HUES6 (cell line): ENCODE results near the gene CFAP70.

Experiments used
- H3K27ac ChIP-seq: 2 replicates; pipeline ENCODE4 v1.7.0; 2013; ENCODE audit warnings: low read depth, mild to moderate bottlenecking, low read length, inconsistent platforms
- H3K27me3 ChIP-seq: 2 replicates; pipeline ENCODE4 v1.6.1; 2013; ENCODE audit warnings: low read length; ENCODE audit not compliant: control insufficient read depth, insufficient read depth
- H3K36me3 ChIP-seq: 2 replicates; pipeline ENCODE4 v1.6.1; 2013; ENCODE audit warnings: low read length; ENCODE audit not compliant: control insufficient read depth, insufficient read depth
- H3K4me1 ChIP-seq: 2 replicates; pipeline ENCODE4 v1.6.1; 2013; ENCODE audit warnings: low read length; ENCODE audit not compliant: control insufficient read depth, insufficient read depth
- H3K4me3 ChIP-seq: 2 replicates; pipeline ENCODE4 v1.5.1; 2013; ENCODE audit warnings: low read depth, low read length
- H3K9ac ChIP-seq: one replicate; pipeline ENCODE4 v1.6.1; 2013; ENCODE audit warnings: mild to moderate bottlenecking, low read length
- H3K9me3 ChIP-seq: 2 replicates; pipeline ENCODE4 v1.6.1; 2013; ENCODE audit warnings: low read depth, low read length; ENCODE audit not compliant: control insufficient read depth, insufficient read depth

The CFAP70 gene

DNA sequence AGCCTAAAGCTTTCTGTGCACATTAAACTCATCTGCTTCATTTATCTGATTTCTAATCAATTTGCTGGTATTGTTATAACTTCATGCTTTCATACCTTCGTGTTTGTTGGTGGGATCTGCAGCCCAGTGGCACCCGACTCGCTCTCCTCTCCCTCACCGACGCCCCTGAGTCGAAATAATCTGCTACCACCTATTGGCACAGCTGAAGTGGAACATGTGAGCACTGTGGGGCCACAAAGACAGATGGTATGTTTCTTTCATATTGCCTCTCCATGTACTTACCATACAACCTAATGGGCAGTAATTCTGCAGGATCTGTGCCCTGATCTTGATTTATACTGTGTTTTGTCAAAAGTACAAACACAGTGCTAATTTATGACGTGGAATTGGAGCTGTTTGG, 124.0 kb downstream of the CFAP70 start:
- Histone ChIP-seq H3K27me3 (no peaks in the 10 kb centered on the region), H3K27ac (no peak overlapping the region), H3K36me3 (peaks cover 50% of the 10 kb centered on the region), H3K4me3 (no peak overlapping the region), H3K9me3 (no peaks in the 10 kb centered on the region), H3K9ac (no peak overlapping the region), H3K4me1 (no peaks in the 10 kb centered on the region)

GRCh38 chr10:73233883-73234282, 124.8 kb downstream of the CFAP70 start:
- no peaks in the 10 kb centered on the region for H3K4me1 ChIP-seq
- H3K4me3 ChIP-seq = no peak overlapping the region
- no peak overlapping the region for H3K27ac ChIP-seq
- no peak overlapping the region for H3K9ac ChIP-seq
- no peaks in the 10 kb centered on the region for H3K27me3 ChIP-seq
- no peaks in the 10 kb centered on the region for H3K9me3 ChIP-seq
- peaks cover 42% of the 10 kb centered on the region for H3K36me3 ChIP-seq

- Histone ChIP-seq H3K9ac (no peak overlapping the region), H3K27ac (no peak overlapping the region), H3K4me3 (no peak overlapping the region), H3K27me3 (no peaks in the 10 kb centered on the region), H3K9me3 (no peaks in the 10 kb centered on the region), H3K4me1 (no peaks in the 10 kb centered on the region), H3K36me3 (peaks cover 33% of the 10 kb centered on the region)
These were observed 125.8 kb downstream of the CFAP70 start for GRCh38 chr10:73232887-73233286.

GRCh38 chr10:73229567-73229966, 129.1 kb downstream of the CFAP70 start:
- no peak overlapping the region for H3K9ac ChIP-seq
- no peaks in the 10 kb centered on the region for H3K9me3 ChIP-seq
- H3K4me1 ChIP-seq = no peaks in the 10 kb centered on the region

DNA sequence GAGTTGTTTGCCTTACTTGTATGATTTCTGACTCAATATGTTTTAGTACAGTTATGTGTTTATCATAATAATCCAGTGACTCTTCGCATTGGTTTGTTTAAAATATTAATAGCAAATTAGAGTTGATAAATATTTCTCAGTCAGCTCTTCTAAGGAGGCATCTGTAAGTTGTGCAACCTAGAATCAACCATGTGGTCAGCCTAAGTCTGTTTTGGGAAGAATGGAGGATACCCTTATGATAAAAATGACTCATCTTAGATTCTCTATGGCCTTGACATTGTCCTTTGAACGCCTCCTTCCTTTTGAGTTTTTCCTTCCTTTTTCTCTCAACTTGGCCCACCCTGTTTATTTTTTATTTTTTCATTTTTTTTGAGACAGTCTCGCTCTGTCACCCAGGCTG, 130.4 kb downstream of the CFAP70 start:
- Histone ChIP-seq H3K9ac (no peak overlapping the region), H3K27me3 (no peaks in the 10 kb centered on the region), H3K4me1 (no peaks in the 10 kb centered on the region), H3K27ac (no peak overlapping the region), H3K4me3 (no peak overlapping the region), H3K9me3 (no peaks in the 10 kb centered on the region), H3K36me3 (no peaks in the 10 kb centered on the region)

More at GRCh38 chr10:73229567-73229966, 129.1 kb downstream of the CFAP70 start:
- no peak overlapping the region for H3K27ac ChIP-seq
- no peak overlapping the region for H3K4me3 ChIP-seq
- no peaks in the 10 kb centered on the region for H3K27me3 ChIP-seq
- peaks cover 9% of the 10 kb centered on the region for H3K36me3 ChIP-seq

DNA sequence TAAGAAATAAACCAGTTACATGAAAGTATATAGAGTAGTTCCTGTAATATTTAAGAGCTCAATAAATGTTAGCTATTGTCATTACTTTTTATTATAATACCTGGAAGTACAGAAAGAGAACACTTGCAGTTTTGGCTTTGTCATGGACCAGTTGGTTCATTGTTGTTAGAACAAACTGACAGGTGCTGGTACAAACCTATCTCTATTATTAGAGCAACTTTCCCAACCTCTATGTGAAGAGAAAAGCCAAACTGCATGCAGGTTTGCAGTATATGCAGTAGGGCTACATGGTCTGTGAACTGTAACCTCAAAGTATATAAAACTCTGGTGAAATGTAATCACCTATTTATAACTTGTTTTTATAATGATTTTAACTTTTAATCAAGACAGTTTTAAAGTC, 132.0 kb downstream of the CFAP70 start:
- no peaks in the 10 kb centered on the region for H3K4me1 ChIP-seq
- no peak overlapping the region for H3K9ac ChIP-seq
- H3K36me3 ChIP-seq = no peaks in the 10 kb centered on the region
- H3K9me3 ChIP-seq = no peaks in the 10 kb centered on the region
- no peaks in the 10 kb centered on the region for H3K27me3 ChIP-seq
- H3K27ac ChIP-seq = no peak overlapping the region
- no peak overlapping the region for H3K4me3 ChIP-seq

DNA sequence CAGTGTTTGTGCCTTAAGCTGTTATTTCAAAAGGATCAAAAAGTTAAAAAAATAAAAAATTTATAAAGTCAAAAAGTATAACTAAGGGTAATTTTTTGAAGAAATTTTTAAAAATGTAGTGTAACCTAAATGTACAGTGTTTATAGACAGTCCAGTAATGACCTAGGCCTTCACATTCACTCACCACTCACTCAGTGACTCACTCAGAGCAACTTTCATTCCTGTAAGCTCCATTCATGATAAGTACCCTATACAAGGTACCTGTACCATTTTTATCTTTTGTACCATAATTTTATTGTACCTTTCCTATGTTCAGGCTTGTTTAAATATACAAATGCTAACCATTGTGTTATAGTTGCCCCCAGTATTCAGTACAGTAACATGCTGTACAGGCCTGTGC, 133.1 kb downstream of the CFAP70 start:
- Histone ChIP-seq H3K9ac (no peak overlapping the region), H3K27me3 (no peaks in the 10 kb centered on the region), H3K36me3 (no peaks in the 10 kb centered on the region), H3K4me1 (no peaks in the 10 kb centered on the region), H3K27ac (no peak overlapping the region), H3K9me3 (no peaks in the 10 kb centered on the region), H3K4me3 (no peak overlapping the region)

GRCh38 chr10:73220989-73221388, 137.7 kb downstream of the CFAP70 start:
- Histone ChIP-seq H3K27ac (no peak overlapping the region), H3K4me1 (no peaks in the 10 kb centered on the region), H3K4me3 (no peak overlapping the region), H3K36me3 (peaks cover 12% of the 10 kb centered on the region), H3K9ac (no peak overlapping the region), H3K27me3 (no peaks in the 10 kb centered on the region), H3K9me3 (no peaks in the 10 kb centered on the region)

GRCh38 chr10:73219384-73219783, 139.3 kb downstream of the CFAP70 start:
- no peak overlapping the region for H3K4me3 ChIP-seq
- H3K27ac ChIP-seq = no peak overlapping the region
- no peaks in the 10 kb centered on the region for H3K9me3 ChIP-seq
- H3K36me3 ChIP-seq = peaks cover 12% of the 10 kb centered on the region
- H3K9ac ChIP-seq = no peak overlapping the region
- H3K27me3 ChIP-seq = no peaks in the 10 kb centered on the region
- no peaks in the 10 kb centered on the region for H3K4me1 ChIP-seq

GRCh38 chr10:73218431-73219191, 140.1 kb downstream of the CFAP70 start:
- Histone ChIP-seq H3K9ac (no peak overlapping the region), H3K27me3 (no peaks in the 10 kb centered on the region), H3K9me3 (no peaks in the 10 kb centered on the region), H3K27ac (no peak overlapping the region), H3K36me3 (peaks cover 12% of the 10 kb centered on the region), H3K4me1 (no peaks in the 10 kb centered on the region), H3K4me3 (no peak overlapping the region)

DNA sequence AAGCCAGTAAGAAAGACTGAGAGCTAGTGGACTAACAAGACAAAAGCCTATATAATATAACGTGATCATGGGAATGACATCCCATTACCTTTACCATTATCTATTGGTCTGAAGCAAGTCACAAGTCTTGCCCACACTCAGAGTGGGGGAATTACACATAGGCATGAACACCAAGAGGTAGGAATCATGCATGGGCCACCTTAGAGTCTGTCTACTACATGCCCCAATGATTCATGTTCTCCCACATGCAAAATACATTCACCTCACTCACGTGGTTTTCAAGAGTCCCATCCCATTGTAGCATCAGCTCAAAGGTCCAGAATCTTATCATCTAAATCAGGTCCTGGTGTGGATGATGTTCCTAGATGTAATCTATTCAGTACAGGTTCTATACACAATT, 141.0 kb downstream of the CFAP70 start:
- no peaks in the 10 kb centered on the region for H3K9me3 ChIP-seq
- no peak overlapping the region for H3K4me3 ChIP-seq
- no peak overlapping the region for H3K9ac ChIP-seq
- H3K27me3 ChIP-seq = no peaks in the 10 kb centered on the region
- peaks cover 12% of the 10 kb centered on the region for H3K36me3 ChIP-seq
- H3K4me1 ChIP-seq = no peaks in the 10 kb centered on the region
- no peak overlapping the region for H3K27ac ChIP-seq
